Measurements from ENCODE around the gene TMEM98. TPM values are rescaled to one million over a fixed set of nuclear protein-coding genes. Genes with fewer than 3 reads are reported as not detected.

TMEM98 gene
- total RNA-seq, 4 donors from 2014 or later: 39.3 to 73.4 (median 54.2) TPM

GRCh38 chr17:32993977-32994376 lies 66.0 kb downstream of the TMEM98 start:
- no peak for TF ChIP-seq CTCF (IDR thresholded peaks at IDR 0.05)
- TF ChIP-seq POLR2A (IDR thresholded peaks at IDR 0.05; ENCODE audit: low read depth): no peak
- TF ChIP-seq EP300 (IDR thresholded peaks at IDR 0.05): no peak
- no peak for TF ChIP-seq POLR2AphosphoS5 (IDR thresholded peaks at IDR 0.05)
- Histone ChIP-seq H3K36me3 (no peaks in the 10 kb centered on the region), H3K27me3 (peaks cover 0 to 30% (median 0%) of the 10 kb centered on the region in 4 donors), H3K9me3 (peaks cover 0 to 6% (median 0%) of the 10 kb centered on the region in 4 donors), H3K4me1 (peaks cover 0 to 7% (median 6%) of the 10 kb centered on the region in 4 donors), H3K27ac (replicated peaks in 1 of 4) (no peak overlapping the region), H3K4me3 (no peak overlapping the region)
- DNase-seq (ENCODE audit: extremely low spot score): no peak
- WGBS: 77% methylated on average over 9 of the region's 9 CpGs
- intact Hi-C loops (cut with DNase I): no loop called here

Other genes starting within 250 kb of the TMEM98 start
- gene MYO1D, start 51.0 kb upstream of the TMEM98 start, total RNA-seq: 10 to 100 TPM; 27.3 to 30.3 (median 29.0) TPM
- gene SPACA3, start 63.7 kb downstream of the TMEM98 start, total RNA-seq: not detected

Measured in esophagus muscularis mucosa (tissue), 4 donors.